22Rv1 (cell line): ENCODE results near the gene TM7SF3.

ENCODE experiments used
- ZFX ChIP-seq: fragments of 450-650 bp; IDR thresholded peaks from 2 replicates; pipeline ENCODE4 v1.6.1; 2017; ENCODE audit warnings: antibody characterized with exemption, borderline replicate concordance
- TF ChIP-seq, protein P1 (sequence below): fragments of 450-650 bp; IDR thresholded peaks from 2 replicates; pipeline ENCODE4 v1.5.1; 2017; ENCODE audit warnings: mild to moderate bottlenecking

DNA sequence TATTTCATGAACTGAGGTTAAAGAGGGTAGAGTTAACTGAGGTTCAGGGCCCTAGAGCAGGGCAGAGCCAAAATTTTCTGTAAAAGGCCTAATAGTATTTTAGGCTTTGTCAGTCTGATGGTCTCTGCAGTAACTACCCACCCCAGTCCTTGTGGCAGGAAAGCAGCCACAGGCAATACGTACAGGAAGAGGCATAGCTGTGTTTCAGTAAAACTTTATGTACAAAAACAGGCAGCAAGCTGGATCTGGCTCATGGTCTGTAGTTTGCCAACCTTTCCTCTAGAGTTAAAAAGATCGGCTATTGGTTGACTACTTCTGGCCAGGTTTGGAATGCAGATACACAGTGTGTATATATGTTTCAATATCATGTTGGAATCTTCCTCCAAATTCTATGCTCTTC, 17.2 kb downstream of the TM7SF3 start:
- TF ChIP-seq, protein P1, sequence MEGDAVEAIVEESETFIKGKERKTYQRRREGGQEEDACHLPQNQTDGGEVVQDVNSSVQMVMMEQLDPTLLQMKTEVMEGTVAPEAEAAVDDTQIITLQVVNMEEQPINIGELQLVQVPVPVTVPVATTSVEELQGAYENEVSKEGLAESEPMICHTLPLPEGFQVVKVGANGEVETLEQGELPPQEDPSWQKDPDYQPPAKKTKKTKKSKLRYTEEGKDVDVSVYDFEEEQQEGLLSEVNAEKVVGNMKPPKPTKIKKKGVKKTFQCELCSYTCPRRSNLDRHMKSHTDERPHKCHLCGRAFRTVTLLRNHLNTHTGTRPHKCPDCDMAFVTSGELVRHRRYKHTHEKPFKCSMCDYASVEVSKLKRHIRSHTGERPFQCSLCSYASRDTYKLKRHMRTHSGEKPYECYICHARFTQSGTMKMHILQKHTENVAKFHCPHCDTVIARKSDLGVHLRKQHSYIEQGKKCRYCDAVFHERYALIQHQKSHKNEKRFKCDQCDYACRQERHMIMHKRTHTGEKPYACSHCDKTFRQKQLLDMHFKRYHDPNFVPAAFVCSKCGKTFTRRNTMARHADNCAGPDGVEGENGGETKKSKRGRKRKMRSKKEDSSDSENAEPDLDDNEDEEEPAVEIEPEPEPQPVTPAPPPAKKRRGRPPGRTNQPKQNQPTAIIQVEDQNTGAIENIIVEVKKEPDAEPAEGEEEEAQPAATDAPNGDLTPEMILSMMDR, result no peak
- TF ChIP-seq ZFX, result no peak
